GM21786 (cell line): ENCODE measurements around the gene DAPK1.
"Not testable (repeated sequence)": the region's sequence is repeated elsewhere in the genome, so short reads cannot be mapped to it uniquely, and the experiment has no call there.

Experiments
- ATAC-seq: cut with Tn5 transposase; IDR thresholded peaks from one replicate; pipeline ENCODE4 v1.9.1; 2021; ENCODE audit not compliant: unreplicated experiment

Gene DAPK1

DNA sequence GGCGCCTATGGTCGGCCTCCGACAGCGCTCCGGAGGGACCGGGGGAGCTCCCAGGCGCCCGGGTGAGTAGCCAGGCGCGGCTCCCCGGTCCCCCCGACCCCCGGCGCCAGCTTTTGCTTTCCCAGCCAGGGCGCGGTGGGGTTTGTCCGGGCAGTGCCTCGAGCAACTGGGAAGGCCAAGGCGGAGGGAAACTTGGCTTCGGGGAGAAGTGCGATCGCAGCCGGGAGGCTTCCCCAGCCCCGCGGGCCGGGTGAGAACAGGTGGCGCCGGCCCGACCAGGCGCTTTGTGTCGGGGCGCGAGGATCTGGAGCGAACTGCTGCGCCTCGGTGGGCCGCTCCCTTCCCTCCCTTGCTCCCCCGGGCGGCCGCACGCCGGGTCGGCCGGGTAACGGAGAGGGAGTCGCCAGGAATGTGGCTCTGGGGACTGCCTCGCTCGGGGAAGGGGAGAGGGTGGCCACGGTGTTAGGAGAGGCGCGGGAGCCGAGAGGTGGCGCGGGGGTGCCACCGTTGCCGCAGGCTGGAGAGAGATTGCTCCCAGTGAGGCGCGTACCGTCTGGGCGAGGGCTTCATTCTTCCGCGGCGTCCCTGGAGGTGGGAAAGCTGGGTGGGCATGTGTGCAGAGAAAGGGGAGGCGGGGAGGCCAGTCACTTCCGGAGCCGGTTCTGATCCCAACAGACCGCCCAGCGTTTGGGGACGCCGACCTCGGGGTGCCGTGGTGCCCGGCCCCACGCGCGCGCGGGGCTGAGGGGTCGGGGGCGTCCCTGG is 561 bp downstream of the DAPK1 start:
- ATAC-seq: no peak

DNA sequence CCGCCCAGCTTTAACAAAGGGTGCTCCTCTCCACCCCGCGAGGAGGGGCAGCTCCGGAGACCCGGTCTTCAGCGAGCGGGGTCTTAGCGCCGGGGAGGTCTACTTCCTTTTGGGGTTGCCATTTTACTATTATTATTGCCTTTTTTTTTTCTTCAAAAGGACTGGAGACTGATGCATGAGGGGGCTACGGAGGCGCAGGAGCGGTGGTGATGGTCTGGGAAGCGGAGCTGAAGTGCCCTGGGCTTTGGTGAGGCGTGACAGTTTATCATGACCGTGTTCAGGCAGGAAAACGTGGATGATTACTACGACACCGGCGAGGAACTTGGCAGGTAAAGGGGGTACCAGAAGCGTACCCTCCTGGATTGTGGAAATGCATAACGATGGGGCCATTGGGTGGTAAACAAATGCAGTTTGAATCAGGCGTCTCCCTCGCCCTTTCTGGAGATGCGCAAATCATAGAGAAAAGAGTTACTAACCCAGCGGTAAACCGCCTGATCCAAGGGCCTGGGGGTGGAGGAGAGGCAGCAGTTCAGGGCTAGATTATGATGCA is 1.2 kb downstream of the DAPK1 start:
- no peak for ATAC-seq

DNA sequence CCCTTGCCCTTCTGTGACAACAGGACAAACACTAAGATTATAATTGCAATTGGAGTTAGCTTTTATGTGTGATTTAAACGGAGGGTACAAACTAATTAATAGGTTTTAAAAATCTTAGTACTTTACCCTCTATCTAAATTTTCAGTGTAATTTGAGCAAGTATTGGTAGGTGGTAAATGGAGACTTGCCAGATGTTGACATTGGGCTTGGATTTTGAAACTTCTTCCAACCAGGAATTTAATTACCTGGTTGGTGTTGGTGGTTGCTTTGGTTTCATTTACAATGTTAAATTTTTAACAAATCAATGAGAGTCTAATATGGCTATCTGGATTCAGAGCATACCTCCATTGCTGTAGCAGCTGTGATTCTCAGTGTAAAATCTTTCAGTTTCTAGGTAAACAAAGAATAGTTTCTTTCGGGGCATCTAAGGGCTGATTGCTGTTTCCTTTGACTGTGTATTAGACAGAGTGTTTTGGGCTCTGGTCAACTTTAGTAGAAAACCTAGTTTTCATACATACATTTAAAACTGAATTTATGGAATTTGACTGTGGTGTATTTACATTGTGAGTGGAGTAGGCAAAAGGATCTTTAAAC is 1.9 kb downstream of the DAPK1 start:
- ATAC-seq: no peak

DNA sequence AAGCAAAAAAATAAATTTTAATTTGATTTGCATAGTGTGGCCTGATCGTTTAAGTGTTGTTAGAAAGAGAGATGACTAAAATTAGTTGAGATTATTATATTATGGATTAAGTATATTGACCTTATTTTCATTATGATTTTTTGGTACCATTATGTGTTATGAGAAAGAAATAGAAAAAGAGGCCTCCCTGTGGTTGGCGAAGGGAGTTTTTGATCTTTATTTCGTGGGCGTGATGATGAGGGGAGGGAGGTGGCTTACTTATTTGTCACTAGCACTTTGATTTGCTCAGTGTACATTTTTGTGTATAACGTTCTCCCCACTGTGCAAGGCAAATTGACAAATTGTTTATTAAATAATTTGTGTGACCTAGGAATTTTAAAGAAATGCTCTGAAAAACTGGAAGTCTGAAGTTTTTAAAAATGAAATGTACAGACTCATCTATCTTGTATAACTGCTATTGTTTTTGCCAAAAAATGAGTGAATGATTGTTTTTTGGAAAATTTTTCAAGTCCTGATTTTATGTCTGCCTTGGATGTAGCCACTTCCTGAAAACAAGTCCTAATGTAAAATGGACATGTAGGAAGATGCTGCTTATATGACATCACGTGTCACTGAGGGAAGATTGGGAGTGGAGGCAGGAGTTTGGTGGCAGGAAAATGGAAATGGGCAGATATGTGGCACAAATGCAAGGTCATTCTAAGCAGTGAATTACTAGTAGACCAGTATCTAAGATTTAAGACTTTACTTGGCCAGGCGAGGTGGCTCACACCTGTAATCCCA is 3.0 kb downstream of the DAPK1 start:
- ATAC-seq: no peak

DNA sequence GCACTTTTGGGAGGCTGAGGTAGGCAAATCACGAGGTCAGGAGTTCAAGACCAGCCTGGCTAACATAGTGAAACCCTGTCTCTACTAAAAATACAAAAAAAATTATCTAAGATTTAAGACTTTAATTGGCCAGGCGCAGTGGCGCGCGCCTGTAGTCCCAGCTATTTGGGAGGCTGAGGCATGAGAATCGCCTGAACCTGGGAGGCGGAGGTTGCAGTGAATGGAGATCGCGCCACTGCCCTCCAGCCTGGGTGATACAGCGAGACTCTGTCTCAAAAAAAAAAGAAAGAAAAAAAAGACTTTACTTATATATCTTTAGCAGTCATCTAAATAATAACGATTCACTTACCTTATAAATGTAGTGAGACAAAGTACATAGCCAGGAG is 3.6 kb downstream of the DAPK1 start:
- not testable (repeated sequence) for ATAC-seq

DNA sequence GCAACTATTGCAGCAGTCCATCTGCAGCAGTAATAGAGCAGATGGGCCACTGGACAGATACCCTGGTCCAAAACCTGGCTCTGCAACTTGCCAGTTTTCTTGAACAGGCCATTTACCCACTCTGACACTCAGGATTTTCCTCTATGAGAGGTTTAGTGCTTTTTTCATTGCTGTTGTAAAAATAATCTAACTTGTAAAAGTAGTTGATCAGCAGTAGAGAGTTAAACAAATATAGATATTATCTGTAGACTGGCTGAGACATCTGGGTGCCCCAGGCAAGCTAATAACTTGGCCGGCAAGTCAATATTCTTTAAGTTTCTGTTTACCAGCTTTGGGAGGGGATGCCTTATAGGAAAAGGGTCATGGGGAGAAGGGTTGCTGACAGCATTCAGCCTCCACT is 4.1 kb downstream of the DAPK1 start:
- ATAC-seq: no peak

DNA sequence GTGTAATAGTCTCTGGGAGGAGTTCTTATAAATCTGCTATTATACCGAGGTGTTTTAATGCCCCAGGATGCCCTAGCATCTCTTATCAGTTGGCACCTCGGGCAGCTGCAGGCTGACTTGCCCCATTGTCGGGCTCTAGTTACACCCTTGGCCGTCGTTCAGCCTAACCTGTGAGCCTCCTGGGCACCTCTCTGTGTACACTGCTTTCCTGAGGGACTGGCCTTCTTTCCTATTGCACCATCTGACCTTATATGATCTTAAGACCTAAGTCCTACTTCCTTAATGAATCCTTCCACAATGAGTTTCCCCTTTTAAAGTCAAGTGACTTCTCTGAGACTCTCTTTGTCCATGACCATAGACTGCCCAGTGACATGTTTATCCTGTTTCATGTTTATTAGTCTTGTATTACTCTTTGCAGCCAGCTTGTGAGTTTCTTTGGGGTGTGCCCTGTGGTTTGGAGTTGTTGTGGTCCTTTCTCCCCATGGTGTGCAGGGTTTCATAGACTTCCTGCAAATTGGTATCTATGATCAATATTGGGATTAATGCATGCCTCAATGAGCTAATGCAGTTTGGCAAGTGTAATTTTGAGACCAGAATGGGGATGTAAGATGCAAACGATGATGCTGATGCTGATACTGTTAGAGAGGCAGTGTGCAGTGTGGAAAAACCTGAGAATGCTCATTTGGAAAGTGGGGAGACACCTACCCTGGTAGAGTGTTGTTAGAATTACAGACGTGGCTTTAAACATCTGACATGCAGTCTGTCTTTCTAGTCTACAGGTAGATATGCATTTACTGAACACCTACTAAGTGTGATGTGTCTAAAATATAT is 4.9 kb downstream of the DAPK1 start:
- no peak for ATAC-seq

DNA sequence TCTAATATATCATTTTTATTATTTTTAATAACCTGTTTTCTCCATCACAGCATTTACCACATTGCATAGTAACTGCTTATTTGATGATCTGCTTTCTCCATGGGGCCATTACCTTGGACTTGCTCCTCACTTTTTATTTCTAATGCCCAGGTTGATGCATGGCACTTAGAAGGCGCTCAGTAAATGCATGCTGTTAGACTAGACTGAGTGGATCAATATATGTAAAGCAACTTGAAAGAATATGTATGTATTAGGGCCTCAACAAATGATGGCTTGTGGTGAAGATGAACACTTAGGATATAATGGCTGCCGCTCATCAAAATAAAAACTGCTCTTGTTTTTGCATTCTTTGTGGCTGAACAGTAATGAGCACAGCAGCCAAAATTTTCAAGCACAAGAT is 5.8 kb downstream of the DAPK1 start:
- no peak for ATAC-seq

DNA sequence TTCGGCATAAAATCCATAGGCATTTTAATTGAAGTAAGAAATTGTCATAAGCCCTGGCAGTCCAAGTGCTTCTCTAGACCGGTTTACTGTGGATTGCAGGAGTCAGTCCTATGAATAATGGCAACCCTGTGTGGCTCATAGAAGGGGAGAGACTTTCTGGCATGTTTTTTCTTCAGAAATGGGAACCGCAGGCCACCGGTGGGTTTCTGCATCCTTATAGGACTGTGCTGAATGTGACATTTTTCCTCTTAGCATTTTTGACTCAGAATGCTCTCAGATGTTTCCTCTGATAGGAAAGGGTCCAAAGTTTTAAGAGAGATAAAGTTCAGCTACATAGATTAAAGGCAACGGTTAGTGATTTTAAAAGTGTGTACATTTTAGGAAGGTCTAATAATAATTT is 6.3 kb downstream of the DAPK1 start:
- no peak for ATAC-seq

DNA sequence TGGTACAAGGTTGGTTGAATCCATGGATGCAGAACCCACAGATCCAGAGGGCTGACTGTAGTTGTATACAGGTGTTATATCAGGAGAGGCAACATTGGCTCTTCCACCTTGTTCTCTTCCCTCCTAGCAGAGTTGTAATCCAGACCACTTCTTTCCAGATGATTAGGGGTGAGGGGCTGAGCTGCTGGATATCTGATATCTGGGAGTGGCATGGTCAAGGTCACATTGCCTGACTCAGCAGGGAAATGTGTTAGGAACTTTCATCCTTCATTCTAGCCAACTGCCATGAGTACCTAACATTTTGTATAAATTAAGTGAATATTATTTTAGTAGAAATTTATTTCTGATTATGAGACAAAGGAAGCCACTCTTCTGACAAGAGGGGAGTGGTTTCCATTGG is 7.3 kb downstream of the DAPK1 start:
- ATAC-seq: no peak

DNA sequence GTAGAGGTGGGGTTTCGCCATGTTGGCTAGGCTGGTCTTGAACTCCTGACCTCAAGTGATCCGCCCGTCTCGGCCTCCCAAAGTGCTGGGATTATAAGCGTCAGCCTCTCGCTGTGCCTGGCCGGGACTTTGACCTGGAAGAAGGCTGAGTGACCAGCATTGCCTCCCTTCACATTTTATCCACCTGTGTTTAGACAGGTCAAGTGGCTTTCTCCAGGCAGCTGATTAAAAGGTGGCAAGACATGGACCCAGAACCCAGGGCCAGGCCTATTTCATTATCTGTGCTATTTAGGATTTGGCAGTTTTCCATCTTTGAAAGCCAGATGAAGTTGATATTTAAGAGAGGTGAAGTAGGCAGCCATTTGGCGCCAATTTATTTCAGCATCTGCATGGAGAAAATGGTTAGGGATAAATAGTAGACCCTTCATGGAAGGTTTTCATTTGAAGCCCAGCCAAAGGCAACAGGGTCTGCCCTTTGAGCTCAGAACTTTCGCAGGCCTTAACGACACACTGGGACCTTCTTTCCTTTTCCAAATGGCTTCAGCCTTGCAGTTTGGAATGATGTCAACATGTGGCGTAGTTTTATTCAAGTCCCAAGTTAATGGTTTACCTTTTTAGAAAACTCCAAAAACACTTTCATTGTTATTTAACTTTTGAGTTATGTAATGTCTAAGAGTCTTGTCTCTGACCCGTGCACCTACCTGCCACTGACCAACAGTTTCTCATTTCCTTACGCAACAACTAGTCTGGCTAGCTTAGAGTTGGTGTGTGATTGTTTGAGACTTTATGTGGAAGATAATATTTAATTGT is 8.4 kb downstream of the DAPK1 start:
- ATAC-seq: no peak

DNA sequence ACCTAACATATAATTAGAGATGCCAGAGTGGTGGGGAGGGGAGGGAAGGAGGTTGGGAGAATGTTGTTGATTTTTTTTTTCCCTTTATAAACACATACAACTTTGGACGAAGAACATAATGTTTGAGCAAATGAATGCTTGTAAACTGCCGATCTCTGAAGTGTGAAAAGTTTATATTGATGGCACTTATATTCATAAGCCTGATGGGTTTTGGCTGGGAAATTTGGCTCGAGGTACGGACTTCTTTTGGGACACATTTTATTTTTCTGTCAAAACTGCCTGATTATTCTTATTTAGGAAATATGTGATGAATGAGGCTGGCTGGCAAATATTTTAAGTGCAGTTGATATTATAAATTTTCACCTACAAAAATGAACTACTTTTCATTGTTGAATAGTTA is 9.9 kb downstream of the DAPK1 start:
- ATAC-seq: no peak

DNA sequence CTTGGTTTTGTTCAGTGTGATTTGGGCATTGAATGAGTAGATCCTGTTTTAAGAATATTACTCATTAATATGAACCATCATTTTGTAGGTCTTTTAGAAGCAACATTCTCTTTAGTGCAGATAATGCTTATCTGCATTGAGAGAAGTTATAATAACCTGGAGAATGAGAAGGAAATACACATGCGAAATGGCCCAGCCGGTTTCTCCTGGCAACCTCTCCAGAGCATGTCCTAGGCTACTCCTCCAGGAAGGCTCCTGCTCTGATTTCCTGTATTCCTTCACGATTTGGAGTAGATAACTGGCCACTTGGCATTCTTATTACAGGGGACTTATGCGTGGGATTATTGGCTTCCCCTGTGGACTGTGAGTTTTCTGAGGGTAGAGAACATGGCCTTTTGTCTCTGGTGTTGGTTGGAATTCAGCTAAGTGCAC is 12.6 kb downstream of the DAPK1 start:
- no peak for ATAC-seq

DNA sequence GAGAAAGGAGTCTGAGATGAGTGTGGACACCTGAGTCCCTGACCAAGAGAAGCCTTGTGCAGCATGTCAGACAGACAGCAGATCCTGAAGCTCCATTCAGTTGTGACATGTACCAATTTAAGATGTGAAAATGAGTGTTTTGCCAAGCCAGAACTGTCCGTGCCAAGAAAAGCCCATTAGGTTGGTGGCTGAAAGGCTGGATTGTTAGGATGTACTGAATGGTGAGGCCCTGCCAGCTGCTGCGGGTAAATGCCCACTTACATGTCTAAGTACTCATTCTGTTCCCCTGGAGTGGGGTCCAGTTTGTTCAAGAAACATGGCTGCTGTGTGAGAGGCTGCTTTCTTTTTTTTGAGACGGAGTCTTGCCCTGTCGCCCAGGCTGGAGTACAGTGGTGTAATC is 14.6 kb downstream of the DAPK1 start:
- no peak for ATAC-seq

DNA sequence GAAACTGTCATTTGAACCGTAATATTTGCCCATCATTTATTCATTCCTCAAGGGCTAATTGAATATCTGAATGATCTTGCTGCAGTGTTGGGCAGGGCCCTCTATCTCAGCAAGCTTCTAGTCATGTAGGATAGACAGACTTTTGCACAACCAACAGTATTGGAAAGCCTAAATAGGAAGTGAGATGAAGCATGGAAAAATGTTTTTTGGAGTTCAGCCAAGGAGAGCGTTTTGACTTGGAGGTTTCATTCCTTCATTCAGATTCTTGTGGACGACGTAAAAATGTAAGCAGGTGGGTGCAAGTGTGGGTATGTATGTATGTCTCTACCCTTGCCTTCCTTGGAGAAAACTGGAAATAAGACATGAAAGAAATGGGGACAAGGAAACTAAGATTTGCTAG is 15.5 kb downstream of the DAPK1 start:
- no peak for ATAC-seq

DNA sequence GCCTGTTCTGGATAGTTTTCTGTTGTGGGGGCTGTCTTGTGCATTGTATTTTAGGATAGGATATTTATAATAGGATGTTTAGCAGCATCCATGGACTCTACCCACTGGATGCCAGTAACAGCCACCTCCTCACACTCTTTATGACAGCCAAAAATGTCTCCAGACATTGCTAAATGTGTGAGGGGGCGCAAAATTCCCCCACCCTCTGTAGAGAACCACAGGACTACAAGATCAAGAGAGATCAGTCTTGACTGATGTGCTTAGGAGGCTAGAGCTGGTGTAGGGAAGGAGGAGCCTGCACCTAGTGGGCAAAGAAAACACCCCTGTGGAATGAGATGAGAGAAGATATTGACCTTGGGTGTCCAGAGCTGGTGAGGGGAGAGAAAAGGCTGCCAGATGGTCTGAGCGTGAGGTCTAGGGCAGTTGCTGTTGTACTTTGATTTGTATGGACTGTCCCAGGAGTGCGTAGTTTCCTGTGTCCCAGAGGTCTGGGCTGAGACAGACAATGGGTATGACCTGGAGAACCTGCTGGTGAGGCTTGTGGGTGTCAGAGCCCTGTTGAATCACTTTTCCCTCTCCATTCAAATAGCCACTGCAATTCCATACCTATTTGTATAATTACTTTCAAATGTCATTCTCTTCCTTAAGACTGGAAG is 16.3 kb downstream of the DAPK1 start:
- ATAC-seq: no peak

DNA sequence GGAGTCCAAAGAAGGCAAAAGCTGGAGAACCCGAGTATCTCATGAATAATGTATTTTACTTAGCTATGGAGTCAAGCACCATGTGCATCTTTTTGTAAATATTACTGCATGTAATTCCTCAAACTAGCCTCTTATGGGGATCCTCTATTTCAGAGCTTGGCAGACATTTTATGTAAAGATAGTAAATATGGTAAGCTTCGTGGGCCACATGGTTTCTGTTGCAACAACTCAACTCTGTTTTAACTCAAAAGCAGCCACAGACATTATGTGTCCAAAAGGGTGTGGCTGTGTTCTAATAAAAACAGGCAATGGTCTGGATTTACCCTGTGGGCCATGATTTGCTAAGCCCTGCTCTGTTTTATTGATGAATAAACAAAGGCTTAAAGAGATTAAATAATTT is 17.3 kb downstream of the DAPK1 start:
- ATAC-seq: no peak

DNA sequence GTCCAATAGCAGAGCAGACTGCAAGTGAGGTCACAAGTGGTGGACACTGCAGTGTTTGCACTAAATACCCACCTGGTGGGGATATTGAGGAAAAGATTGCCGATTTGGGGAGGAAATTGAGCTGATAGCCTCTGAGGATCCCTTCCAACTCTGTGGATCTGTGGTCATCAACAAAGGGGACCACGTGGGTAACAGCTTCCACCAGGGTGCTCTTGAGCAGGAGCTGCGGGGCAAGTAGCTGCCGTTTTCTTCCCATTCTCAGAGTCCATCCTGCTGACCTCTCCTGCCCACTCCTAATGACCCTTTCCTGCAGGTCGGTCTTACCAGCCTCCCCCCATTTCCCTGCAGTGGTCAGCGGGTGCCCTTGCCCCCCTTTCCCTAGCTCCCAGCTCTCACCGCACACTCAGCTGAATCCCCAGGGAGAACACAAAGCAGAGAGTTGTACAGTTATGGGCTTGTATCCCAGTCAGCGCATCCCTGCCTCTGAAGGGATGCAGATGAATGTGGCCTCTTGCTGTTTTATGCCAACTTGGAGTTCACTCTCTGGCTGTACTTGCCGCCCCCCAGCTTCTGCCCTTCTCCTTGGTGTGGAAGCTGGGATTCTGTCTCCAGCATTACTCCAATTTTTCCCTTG is 18.0 kb downstream of the DAPK1 start:
- no peak for ATAC-seq

DNA sequence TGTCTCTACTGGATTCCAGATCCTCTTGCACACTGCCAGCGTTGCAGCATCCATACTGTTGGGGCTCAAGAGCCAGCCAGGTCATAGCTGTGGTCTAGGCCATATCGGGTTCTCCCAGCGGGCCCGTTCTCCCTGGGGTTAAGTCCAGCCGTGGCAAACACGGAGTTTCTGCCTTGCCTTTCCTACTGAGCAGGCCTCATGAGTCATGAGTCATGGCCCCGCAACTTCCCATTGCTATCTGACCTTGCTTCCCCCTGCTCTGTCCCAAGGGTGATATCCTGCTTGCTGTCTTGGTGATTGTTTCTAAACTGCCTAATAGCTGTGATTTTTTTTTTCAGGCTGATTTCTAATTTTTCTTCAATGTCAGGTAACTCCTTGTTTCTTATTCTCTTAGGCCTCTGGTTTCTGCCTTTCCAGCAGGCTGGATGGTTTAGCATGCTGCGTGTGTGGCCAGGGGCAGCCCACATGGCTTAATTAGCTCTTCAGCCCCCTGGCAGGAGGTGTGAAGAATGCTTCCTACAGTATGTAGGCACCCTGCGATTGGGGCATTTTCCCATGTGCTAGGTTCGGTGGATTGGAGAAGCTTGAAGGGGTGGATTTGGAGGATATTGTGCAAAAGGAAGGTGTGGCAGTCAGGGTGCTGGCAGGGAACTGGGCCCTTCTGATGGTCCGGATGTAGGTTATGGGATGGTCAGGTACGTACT is 18.7 kb downstream of the DAPK1 start:
- no peak for ATAC-seq
